ENCODE results near the gene KIAA1614. TPM values are rescaled to one million over a fixed set of nuclear protein-coding genes. Genes with fewer than 3 reads are reported as not detected.

KIAA1614 gene
- total RNA-seq, 2 donors from 2014 or later, result 9.1 to 11.0 TPM

DNA sequence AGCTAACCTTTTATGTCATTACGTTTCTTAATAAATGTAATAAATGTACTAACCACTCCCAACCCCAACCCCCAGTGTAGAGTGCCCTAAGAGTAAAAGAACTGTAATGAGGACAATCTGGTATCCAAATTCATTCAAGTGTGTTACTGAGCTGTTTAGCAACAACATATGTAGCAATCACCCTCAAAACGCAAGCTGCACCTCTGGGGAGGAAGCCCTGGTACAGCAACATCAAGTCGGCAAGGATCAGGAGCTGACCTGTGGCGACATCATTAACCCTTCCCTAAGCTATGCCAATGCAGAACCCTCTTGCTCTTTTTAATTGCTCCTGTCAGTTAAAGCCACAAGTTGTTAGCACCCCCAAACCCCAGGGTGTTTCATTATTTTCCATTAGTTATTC lies 62.9 kb downstream of the KIAA1614 start:
- Histone ChIP-seq H3K4me1 (peaks cover 0 to 11% of the 10 kb centered on the region in 2 donors), H3K36me3 (peaks cover 15% of the 10 kb centered on the region), H3K4me3 (no peak overlapping the region)

GRCh38 chr1:180976191-180976590 lies 63.5 kb downstream of the KIAA1614 start:
- Histone ChIP-seq H3K36me3 (peaks cover 12% of the 10 kb centered on the region), H3K4me3 (no peak overlapping the region), H3K27me3 (no peaks in the 10 kb centered on the region), H3K9me3 (no peaks in the 10 kb centered on the region), H3K4me1 (peaks cover 0 to 11% of the 10 kb centered on the region in 2 donors), H3K27ac (no peak overlapping the region)
- no peak for DNase-seq (ENCODE audit: low spot score)
- no peak for TF ChIP-seq CTCF (IDR thresholded peaks at IDR 0.05)

More for the DNA sequence above, 62.9 kb downstream of the KIAA1614 start:
- no peaks in the 10 kb centered on the region for H3K9me3 ChIP-seq
- DNase-seq (ENCODE audit: low spot score), result no peak
- no peaks in the 10 kb centered on the region for H3K27me3 ChIP-seq
- TF ChIP-seq CTCF (IDR thresholded peaks at IDR 0.05), result no peak
- H3K27ac ChIP-seq, result no peak overlapping the region

- no peaks in the 10 kb centered on the region for H3K9me3 ChIP-seq
- H3K4me3 ChIP-seq, result no peak overlapping the region
- no peak for DNase-seq (ENCODE audit: low spot score)
- no peak overlapping the region for H3K27ac ChIP-seq
- no peaks in the 10 kb centered on the region for H3K27me3 ChIP-seq
- H3K4me1 ChIP-seq, result peaks cover 0 to 11% of the 10 kb centered on the region in 2 donors
- peaks cover 18% of the 10 kb centered on the region for H3K36me3 ChIP-seq
- TF ChIP-seq CTCF (IDR thresholded peaks at IDR 0.05), result no peak
Measured at GRCh38 chr1:180976732-180977357, 64.1 kb downstream of the KIAA1614 start.

- Histone ChIP-seq H3K9me3 (no peaks in the 10 kb centered on the region), H3K4me3 (no peak overlapping the region), H3K4me1 (no peaks in the 10 kb centered on the region), H3K27ac (no peak overlapping the region), H3K27me3 (no peaks in the 10 kb centered on the region), H3K36me3 (peaks cover 43% of the 10 kb centered on the region)
- DNase-seq (ENCODE audit: low spot score), result no peak
- TF ChIP-seq CTCF (IDR thresholded peaks at IDR 0.05), result no peak
Measured at GRCh38 chr1:180981596-180982387, 69.1 kb downstream of the KIAA1614 start.

GRCh38 chr1:180982422-180982821 lies 69.7 kb downstream of the KIAA1614 start:
- Histone ChIP-seq H3K9me3 (no peaks in the 10 kb centered on the region), H3K36me3 (peaks cover 49% of the 10 kb centered on the region), H3K4me1 (no peaks in the 10 kb centered on the region), H3K4me3 (no peak overlapping the region), H3K27ac (no peak overlapping the region), H3K27me3 (no peaks in the 10 kb centered on the region)
- no peak for DNase-seq (ENCODE audit: low spot score)
- no peak for TF ChIP-seq CTCF (IDR thresholded peaks at IDR 0.05)

Measured in right atrium auricular region (tissue), 2 donors.